HepG2 (cell line): ENCODE data around the gene BBS1. TPM values are rescaled to one million over a fixed set of nuclear protein-coding genes. Genes with fewer than 3 reads are reported as not detected.

Source experiments
- ARHGAP35 ChIP-seq: sonication (generic); formaldehyde crosslinking; IDR thresholded peaks from 2 replicates; pipeline ENCODE4 v1.9.0; 2022; ENCODE audit warnings: mild to moderate bottlenecking, inconsistent platforms, moderate library complexity, missing genetic modification reagents, borderline replicate concordance
- CBX5 ChIP-seq: sonication (generic); formaldehyde crosslinking; IDR thresholded peaks from 2 replicates; pipeline ENCODE4 v1.4.0; 2020; ENCODE audit warnings: missing genetic modification reagents, borderline replicate concordance
- FOSL2 ChIP-seq: sonication (generic); formaldehyde crosslinking; IDR thresholded peaks from 2 replicates; pipeline ENCODE4 v1.4.0; 2020; ENCODE audit warnings: missing genetic modification reagents
- HNRNPH1 ChIP-seq: fragments of 200-400 bp; formaldehyde crosslinking; optimal IDR thresholded peaks from 2 replicates; pipeline ENCODE3; 2017; ENCODE audit warnings: mild to moderate bottlenecking, low read depth, low read length
- HOXA5 ChIP-seq: sonication (generic); formaldehyde crosslinking; IDR thresholded peaks from 2 replicates; pipeline ENCODE4 v1.4.0; 2020; ENCODE audit warnings: missing genetic modification reagents
- KLF16 ChIP-seq, 2 experiments: sonication (generic) in 1 of 2; formaldehyde crosslinking in 1 of 2; IDR thresholded peaks; 2 replicates each; pipeline versions ENCODE4 v1.6.1 to v1.8.0; 2016 to 2023; ENCODE audit warnings: missing genetic modification reagents in 2 of 2, missing compliant biosample characterization in 1 of 2
- KMT2B ChIP-seq: IDR thresholded peaks from 2 replicates; pipeline ENCODE4 v1.6.1; 2016; ENCODE audit warnings: missing genetic modification reagents, missing compliant biosample characterization
- MED13 ChIP-seq: sonication (generic); formaldehyde crosslinking; IDR thresholded peaks from 2 replicates; pipeline ENCODE4 v1.5.0; 2020; ENCODE audit warnings: missing genetic modification reagents
- MYC ChIP-seq: sonication (generic); formaldehyde crosslinking; IDR thresholded peaks from 2 replicates; pipeline ENCODE4 v1.9.0; 2021; ENCODE audit warnings: missing genetic modification reagents, borderline replicate concordance
- PAWR ChIP-seq: sonication (generic); formaldehyde crosslinking; IDR thresholded peaks from 2 replicates; pipeline ENCODE4 v1.4.0; 2020; ENCODE audit warnings: missing genetic modification reagents, mild to moderate bottlenecking, borderline replicate concordance
- RAD21 ChIP-seq: fragments of 450-650 bp; formaldehyde crosslinking; IDR thresholded peaks from 2 replicates; pipeline ENCODE4 v1.5.0; 2020; ENCODE audit warnings: mild to moderate bottlenecking
- SALL2 ChIP-seq: sonication (generic); formaldehyde crosslinking; IDR thresholded peaks from 2 replicates; pipeline ENCODE4 v1.8.1; 2023; ENCODE audit warnings: mild to moderate bottlenecking, missing genetic modification reagents, inconsistent platforms
- TAF1 ChIP-seq: sonication (generic); formaldehyde crosslinking; IDR thresholded peaks from 2 replicates; pipeline ENCODE4 v1.4.0; 2020; ENCODE audit warnings: missing genetic modification reagents
- TOPORS ChIP-seq: sonication (generic); formaldehyde crosslinking; IDR thresholded peaks from 2 replicates; pipeline ENCODE4 v1.8.0; 2023; ENCODE audit warnings: mild to moderate bottlenecking, missing genetic modification reagents
- TSC22D2 ChIP-seq: sonication (generic); formaldehyde crosslinking; IDR thresholded peaks from 2 replicates; pipeline ENCODE4 v1.5.1; 2020; ENCODE audit warnings: missing genetic modification reagents, mild to moderate bottlenecking, borderline replicate concordance
- ZBTB20 ChIP-seq: sonication (generic); formaldehyde crosslinking; IDR thresholded peaks from 2 replicates; pipeline ENCODE4 v1.8.1; 2023; ENCODE audit warnings: missing genetic modification reagents, low read depth, mild to moderate bottlenecking, borderline replicate concordance
- ZFP82 ChIP-seq: sonication (generic); formaldehyde crosslinking; IDR thresholded peaks from 2 replicates; pipeline ENCODE4 v1.5.1; 2020; ENCODE audit warnings: mild to moderate bottlenecking, missing genetic modification reagents, borderline replicate concordance
- ZNF225 ChIP-seq: sonication (generic); formaldehyde crosslinking; IDR thresholded peaks from 2 replicates; pipeline ENCODE4 v1.4.0; 2020; ENCODE audit warnings: mild to moderate bottlenecking, missing genetic modification reagents
- ZNF253 ChIP-seq: sonication (generic); formaldehyde crosslinking; IDR thresholded peaks from 2 replicates; pipeline ENCODE4 v1.8.0; 2022; ENCODE audit warnings: mild to moderate bottlenecking, missing genetic modification reagents, borderline replicate concordance
- ZNF276 ChIP-seq: sonication (generic); formaldehyde crosslinking; IDR thresholded peaks from 2 replicates; pipeline ENCODE4 v1.4.0; 2020; ENCODE audit warnings: mild to moderate bottlenecking, low read depth, missing genetic modification reagents
- ZNF510 ChIP-seq: sonication (generic); formaldehyde crosslinking; IDR thresholded peaks from 2 replicates; pipeline ENCODE4 v1.4.0; 2020; ENCODE audit warnings: low read depth, mild to moderate bottlenecking, missing genetic modification reagents
- ZNF556 ChIP-seq: sonication (generic); formaldehyde crosslinking; IDR thresholded peaks from 2 replicates; pipeline ENCODE4 v1.4.0; 2020; ENCODE audit warnings: mild to moderate bottlenecking, missing genetic modification reagents, borderline replicate concordance
- ZNF841 ChIP-seq: sonication (generic); formaldehyde crosslinking; IDR thresholded peaks from 2 replicates; pipeline ENCODE4 v1.8.1; 2023; ENCODE audit warnings: missing genetic modification reagents, borderline replicate concordance
- ZUFSP ChIP-seq: sonication (generic); formaldehyde crosslinking; IDR thresholded peaks from 2 replicates; pipeline ENCODE4 v1.9.0; 2021; ENCODE audit warnings: missing genetic modification reagents, mild to moderate bottlenecking, borderline replicate concordance
- polyA plus RNA-seq, 8 experiments: library from polyadenylated mRNA; depleted of rRNA in 3 of 8; stranded (reverse) in 7 of 8; unstranded in 1 of 8; fragments of >200 nt; fragmentation: Illumina TruSeq in 4 of 8; extraction: Trizol in 4 of 8; gene quantifications; 2 replicates each; pipeline versions ENCODE4 v1.2.1 to v1.2.3, GENCODE V29; 2011 to 2016; ENCODE audit warnings: low read depth in 4 of 8, missing spikeins in 1 of 8, mixed read lengths in 1 of 8; ENCODE audit not compliant: insufficient read depth in 1 of 8
- total RNA-seq, 5 experiments: library from RNA; depleted of rRNA; stranded (reverse); fragments of >200 nt; fragmentation: Illumina TruSeq; extraction: Trizol; gene quantifications; 2 replicates each; pipeline ENCODE4 v1.2.3, GENCODE V29; 2016; ENCODE audit warnings: low read depth in 1 of 5
- TF ChIP-seq, protein P1 (sequence below): sonication (generic); formaldehyde crosslinking; IDR thresholded peaks from 2 replicates; pipeline ENCODE4 v1.4.0; 2020; ENCODE audit warnings: missing genetic modification reagents

Gene BBS1
- total and polyA plus RNA-seq, 2 of the 13 experiments (the other 11 are each of a cell fraction or from before 2014, with no cell fraction given) = 11.7 to 14.1 TPM

GRCh38 chr11:66479394-66480116 is 30.9 kb upstream of the BBS1 start (continued):
- TF ChIP-seq, protein P1, sequence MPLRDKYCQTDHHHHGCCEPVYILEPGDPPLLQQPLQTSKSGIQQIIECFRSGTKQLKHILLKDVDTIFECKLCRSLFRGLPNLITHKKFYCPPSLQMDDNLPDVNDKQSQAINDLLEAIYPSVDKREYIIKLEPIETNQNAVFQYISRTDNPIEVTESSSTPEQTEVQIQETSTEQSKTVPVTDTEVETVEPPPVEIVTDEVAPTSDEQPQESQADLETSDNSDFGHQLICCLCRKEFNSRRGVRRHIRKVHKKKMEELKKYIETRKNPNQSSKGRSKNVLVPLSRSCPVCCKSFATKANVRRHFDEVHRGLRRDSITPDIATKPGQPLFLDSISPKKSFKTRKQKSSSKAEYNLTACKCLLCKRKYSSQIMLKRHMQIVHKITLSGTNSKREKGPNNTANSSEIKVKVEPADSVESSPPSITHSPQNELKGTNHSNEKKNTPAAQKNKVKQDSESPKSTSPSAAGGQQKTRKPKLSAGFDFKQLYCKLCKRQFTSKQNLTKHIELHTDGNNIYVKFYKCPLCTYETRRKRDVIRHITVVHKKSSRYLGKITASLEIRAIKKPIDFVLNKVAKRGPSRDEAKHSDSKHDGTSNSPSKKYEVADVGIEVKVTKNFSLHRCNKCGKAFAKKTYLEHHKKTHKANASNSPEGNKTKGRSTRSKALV (CRISPR knock-in tag) = peak; percentile 13; the same call in 1 of the 2 replicates
- TF ChIP-seq MYC (CRISPR knock-in tag) (no peak; the same call in 1 of the 2 replicates), ZNF225 (CRISPR knock-in tag) (0 out of 2 replicates have a peak, but pooled peaks have one; percentile 18), ZNF276 (no peak; the same call in 1 of the 2 replicates), FOSL2 (CRISPR knock-in tag) (no peak), KLF16 (CRISPR knock-in tag; IDR thresholded peaks at IDR 0.05) (no peak), ZFP82 (CRISPR knock-in tag) (peak; percentile 28; the same call in 1 of the 2 replicates), KMT2B (no peak), ZBTB20 (CRISPR knock-in tag) (peak; percentile 31; the same call in 1 of the 2 replicates), HOXA5 (peak; percentile 14; the same call in 1 of the 2 replicates), PAWR (CRISPR knock-in tag) (0 out of 2 replicates have a peak, but pooled peaks have one; percentile 10), RAD21 (CRISPR knock-in tag) (0 out of 2 replicates have a peak, but pooled peaks have one; percentile 43), ZNF253 (CRISPR knock-in tag) (no peak), ARHGAP35 (CRISPR knock-in tag) (peak; percentile 18; the same call in 1 of the 2 replicates), TSC22D2 (CRISPR knock-in tag) (no peak), ZNF510 (CRISPR knock-in tag) (no peak), SALL2 (CRISPR knock-in tag) (0 out of 2 replicates have a peak, but pooled peaks have one; percentile 11), CBX5 (CRISPR knock-in tag) (0 out of 2 replicates have a peak, but pooled peaks have one; percentile 2), TOPORS (CRISPR knock-in tag) (peak; percentile 76; the same call in 1 of the 2 replicates), ZNF556 (CRISPR knock-in tag) (peak; percentile 42), MED13 (CRISPR knock-in tag) (no peak), TAF1 (CRISPR knock-in tag) (no peak), ZUFSP (CRISPR knock-in tag) (no peak), HNRNPH1 (peak; percentile 16), ZNF841 (no peak; the same call in 1 of the 2 replicates)
